SHP77 (cell line): ENCODE measurements around the gene SPEM2.

Source experiments
- DNase-seq, 2 experiments: peaks; one replicate each; lab custom pipeline; 2025; lab: John Stamatoyannopoulos, UW

SPEM2 gene

GRCh38 chr17:7425316-7425715 is at the start of gene SPEM2:
SPEM2 (plus strand) TSS chr17:7425616; CDS start chr17:7425689, 73 bp downstream.
- DNase-seq, result no peak

GRCh38 chr17:7379134-7379533 is 46.3 kb upstream of the SPEM2 start:
- no peak for DNase-seq

- DNase-seq, result no peak
Measured at GRCh38 chr17:7380321-7380720, 45.1 kb upstream of the SPEM2 start.

GRCh38 chr17:7380855-7381683 is 44.3 kb upstream of the SPEM2 start, which contains the start of gene TNK1:
TNK1 (plus strand) TSS chr17:7381089; CDS start chr17:7382927, 1,838 bp downstream.
- no peak for DNase-seq

GRCh38 chr17:7382901-7383300 is 42.5 kb upstream of the SPEM2 start:
- DNase-seq, result no peak

GRCh38 chr17:7383371-7383741 is 42.1 kb upstream of the SPEM2 start:
- DNase-seq, result no peak

- DNase-seq, result no peak
Measured at GRCh38 chr17:7383742-7384488, 41.5 kb upstream of the SPEM2 start.

- no peak for DNase-seq
Measured at GRCh38 chr17:7384489-7385081, 40.8 kb upstream of the SPEM2 start.

- DNase-seq, result no peak
Measured at GRCh38 chr17:7388856-7389255, 36.6 kb upstream of the SPEM2 start.

GRCh38 chr17:7389924-7390910 is 35.2 kb upstream of the SPEM2 start:
- DNase-seq, result no peak

GRCh38 chr17:7391307-7391706 is 34.1 kb upstream of the SPEM2 start:
- DNase-seq, result no peak

GRCh38 chr17:7392696-7393612 is 32.5 kb upstream of the SPEM2 start:
- DNase-seq, result no peak

GRCh38 chr17:7393613-7394451 is 31.6 kb upstream of the SPEM2 start:
- DNase-seq, result peak; percentile 30 to 53

- DNase-seq, result peak; percentile 87 to 93
Measured at GRCh38 chr17:7394452-7395191, 30.8 kb upstream of the SPEM2 start, which contains the start of gene PLSCR3. PLSCR3 (minus strand) TSS chr17:7394525; CDS start chr17:7394110, 415 bp downstream.

- no peak for DNase-seq
Measured at GRCh38 chr17:7396147-7396546, 29.3 kb upstream of the SPEM2 start.

GRCh38 chr17:7398612-7399011 is 26.8 kb upstream of the SPEM2 start:
- no peak for DNase-seq

- no peak for DNase-seq
Measured at GRCh38 chr17:7403043-7403726, 22.2 kb upstream of the SPEM2 start.

GRCh38 chr17:7403727-7403976 is 21.8 kb upstream of the SPEM2 start:
- peak; percentile 81 to 91 for DNase-seq
